K562 (cell line): ENCODE results near the gene STON1. TPM values are rescaled to one million over a fixed set of nuclear protein-coding genes. Genes with fewer than 3 reads are reported as not detected.

ENCODE experiments used
- ATAC-seq: fragments of 200-7000 bp; cut with Tn5 transposase; 3 replicates; pipeline ENCODE4 v1.9.1; 2020; ENCODE audit warnings: moderate library complexity
- BruUV-seq: library from RNA; stranded (reverse); fragments of 400-500 nt; replicated peaks from 2 replicates; lab custom pipeline; 2021; lab: Mats Ljungman, UMichigan
- CTCF ChIA-PET: fragments of 300-600 bp; formaldehyde crosslinking; extraction: SDS; loops from one replicate; lab custom pipeline; 2021; ENCODE audit warnings: low intra/inter-chr PET ratio; lab: Yijun Ruan, JAX
- POLR2A ChIA-PET: fragments of 300-600, 350-650 bp; sonication (Branson Sonifier 250); formaldehyde crosslinking; extraction: SDS; loops from one replicate; lab custom pipeline; 2021; ENCODE audit warnings: antibody characterized with exemption, inconsistent platforms; lab: Yijun Ruan, JAX
- DNase-seq, 4 experiments: peaks; one replicate each; pipeline versions ENCODE4 v3.0.0 to v3.0.0-alpha.2; 2011 to 2018; ENCODE audit warnings: low spot score in 3 of 4, mixed read lengths in 3 of 4; ENCODE audit errors: extremely low read depth in 1 of 4
- FAIRE-seq: peaks from 2 replicates; lab custom pipeline; 2011; peaks lifted over from hg19 to GRCh38; lab: Jason Lieb, UNC
- H2AFZ ChIP-seq: 2 replicates; pipeline ENCODE4 v1.6.0; 2011; ENCODE audit warnings: low read depth, low read length, control low read depth, inconsistent platforms
- H3K27ac ChIP-seq: fragments of 200-600 bp; 3 replicates; pipeline ENCODE4 v1.8.0; 2011; ENCODE audit warnings: low read depth, mild to moderate bottlenecking, control low read depth, inconsistent platforms, low read length, moderate library complexity, mixed read lengths; ENCODE audit errors: extremely low read depth
- H3K27me3 ChIP-seq, 2 experiments: fragments of 300-600 bp in 1 of 2; 2 replicates in 1 of 2; 3 replicates in 1 of 2; pipeline versions ENCODE4 v1.6.0 to v1.8.0; 2011; ENCODE audit warnings: inconsistent platforms in 2 of 2, low read length in 2 of 2, mild to moderate bottlenecking in 1 of 2, mixed read lengths in 1 of 2, moderate library complexity in 1 of 2; ENCODE audit not compliant: control insufficient read depth in 2 of 2, insufficient read depth in 2 of 2
- H3K36me3 ChIP-seq: fragments of 300-600 bp; 3 replicates; pipeline ENCODE4 v1.8.0; 2011; ENCODE audit warnings: mild to moderate bottlenecking, low read length, inconsistent platforms; ENCODE audit not compliant: control insufficient read depth, insufficient read depth
- H3K4me1 ChIP-seq, 2 experiments: fragments of 200-600 bp in 1 of 2; replicated peaks in 1 of 2; 2 replicates in 1 of 2; 3 replicates in 1 of 2; pipeline versions ENCODE4 v1.5.1 to v1.8.0; 2011; ENCODE audit warnings: inconsistent platforms in 2 of 2, low read length in 2 of 2, mild to moderate bottlenecking in 1 of 2, mixed read lengths in 1 of 2, moderate library complexity in 1 of 2; ENCODE audit not compliant: control insufficient read depth in 2 of 2, insufficient read depth in 2 of 2
- H3K4me2 ChIP-seq: 2 replicates; pipeline ENCODE4 v1.6.1; 2011; ENCODE audit warnings: low read length, control low read depth, inconsistent platforms, mixed read lengths; ENCODE audit not compliant: insufficient read depth
- H3K4me3 ChIP-seq: fragments of 200-600 bp; sonication (generic), shearing (Covaris generic); 2 replicates; pipeline ENCODE4 v1.5.1; 2016; ENCODE audit warnings: control low read depth, inconsistent platforms
- H3K79me2 ChIP-seq: fragments of 200-600 bp; 3 replicates; pipeline ENCODE4 v1.8.0; 2011; ENCODE audit warnings: low read length, inconsistent platforms; ENCODE audit not compliant: control insufficient read depth, insufficient read depth
- H3K9ac ChIP-seq, 2 experiments: 2 replicates each; pipeline versions ENCODE4 v1.6.0 to v1.6.1; 2011; ENCODE audit warnings: low read depth in 2 of 2, low read length in 2 of 2, control low read depth in 1 of 2, inconsistent platforms in 1 of 2, mild to moderate bottlenecking in 1 of 2, mixed read lengths in 1 of 2; ENCODE audit not compliant: insufficient read depth in 1 of 2
- H3K9me1 ChIP-seq: one replicate; pipeline ENCODE4 v1.6.0; 2011; ENCODE audit warnings: inconsistent platforms, mild to moderate bottlenecking, low read length, moderate library complexity; ENCODE audit not compliant: control insufficient read depth, insufficient read depth
- H3K9me3 ChIP-seq: replicated peaks from 2 replicates; pipeline ENCODE4 v1.5.1; 2011; ENCODE audit warnings: low read depth, low read length, inconsistent platforms; ENCODE audit not compliant: control insufficient read depth, insufficient read depth
- H4K20me1 ChIP-seq: replicated peaks from 2 replicates; pipeline ENCODE4 v1.6.1; 2011; ENCODE audit warnings: low read length, inconsistent platforms, mixed read lengths; ENCODE audit not compliant: control insufficient read depth, insufficient read depth
- CREM ChIP-seq: IDR thresholded peaks from 2 replicates; pipeline ENCODE4 v1.6.1; 2014; ENCODE audit warnings: antibody characterized with exemption, low read depth
- DIDO1 ChIP-seq: fragments of 450-650 bp; IDR thresholded peaks from 2 replicates; pipeline ENCODE4 v1.6.1; 2016; ENCODE audit warnings: low read depth, missing biosample characterization, missing genetic modification characterization
- ETS2 ChIP-seq: IDR thresholded peaks from 2 replicates; pipeline ENCODE4 v1.6.1; 2016; ENCODE audit warnings: borderline replicate concordance, missing genetic modification characterization, mild to moderate bottlenecking, moderate library complexity, missing compliant biosample characterization; ENCODE audit not compliant: poor library complexity, severe bottlenecking
- HDAC1 ChIP-seq, 2 experiments: fragments of 450-650 bp; IDR thresholded peaks; 2 replicates each; pipeline ENCODE4 v1.6.1; 2016 to 2017; ENCODE audit warnings: inconsistent platforms in 1 of 2, mild to moderate bottlenecking in 1 of 2, moderate library complexity in 1 of 2
- MBD1 ChIP-seq: fragments of 250-450 bp; sonication (Bioruptor Pico); IDR thresholded peaks from 2 replicates; pipeline ENCODE4 v1.8.0; 2022; ENCODE audit warnings: inconsistent platforms
- PYGO2 ChIP-seq: fragments of 450-650 bp; IDR thresholded peaks from 2 replicates; pipeline ENCODE4 v1.6.1; 2016; ENCODE audit warnings: mild to moderate bottlenecking, missing genetic modification characterization, moderate library complexity, missing compliant biosample characterization
- RBM14 ChIP-seq: fragments of 200-400 bp; formaldehyde crosslinking; IDR thresholded peaks from 2 replicates; pipeline ENCODE4 v1.6.1; 2018; ENCODE audit warnings: low read depth, mild to moderate bottlenecking, low read length, moderate library complexity, borderline replicate concordance; ENCODE audit not compliant: insufficient read depth
- SAFB2 ChIP-seq: fragments of 200-400 bp; formaldehyde crosslinking; IDR thresholded peaks from 2 replicates; pipeline ENCODE4 v1.6.1; 2018; ENCODE audit warnings: borderline replicate concordance, low read length, low read depth, moderate library complexity; ENCODE audit not compliant: severe bottlenecking
- ZNF280A ChIP-seq: fragments of 450-650 bp; IDR thresholded peaks from 2 replicates; pipeline ENCODE4 v1.6.1; 2018; ENCODE audit warnings: mild to moderate bottlenecking, low read depth; ENCODE audit not compliant: partially characterized antibody
- ZNF586 ChIP-seq: fragments of 450-650 bp; formaldehyde crosslinking; conservative IDR thresholded peaks from 2 replicates; pipeline ENCODE4 v1.4.0; 2020; ENCODE audit warnings: mild to moderate bottlenecking, moderate library complexity
- ZNF644 ChIP-seq: fragments of 200-800 bp; sonication (Bioruptor generic); IDR thresholded peaks from 2 replicates; pipeline ENCODE4 v1.6.1; 2016; ENCODE audit warnings: low read depth, missing genetic modification characterization, missing compliant biosample characterization
- WGBS: fragments of 100-300 bp; shearing (Covaris generic); methylation state at CpG from one replicate; pipeline ENCODE4 v1.1.6; 2016; ENCODE audit warnings: low coverage, mixed read lengths; ENCODE audit not compliant: insufficient coverage; ENCODE audit errors: missing lambda C conversion rate; 5-methylcytosine and 5-hydroxymethylcytosine counted together
- in situ Hi-C: fragments of 300-500 bp; cut with MboI; formaldehyde crosslinking; loops from 4 replicates; pipeline ENCODE4 v1.15.0; 2018; ENCODE audit warnings: inconsistent platforms, mixed read lengths
- intact Hi-C: fragments of 100-400 bp; cut with micrococcal nuclease; formaldehyde crosslinking; loops from 2 replicates; pipeline ENCODE4 v1.14.2; 2022
- polyA plus RNA-seq, 8 experiments: library from polyadenylated mRNA; depleted of rRNA in 4 of 8; stranded (reverse) in 5 of 8; unstranded in 3 of 8; fragments of >200 nt; fragmentation: Nextera tagmentation in 2 of 8; fragmentation: Illumina TruSeq in 1 of 8; extraction: Ambion mirVana in 2 of 8; extraction: Trizol in 1 of 8; gene quantifications; 2 replicates each; pipeline versions ENCODE4 v1.2.1 to v1.2.3, GENCODE V29; 2011 to 2014; ENCODE audit warnings: inconsistent platforms in 1 of 8, missing spikeins in 1 of 8
- total RNA-seq, 7 experiments: library from RNA; depleted of rRNA in 6 of 7; stranded (reverse); fragments of >200 nt in 6 of 7; fragmentation: Illumina TruSeq in 2 of 7; extraction: Trizol in 2 of 7; gene quantifications; 2 replicates each; pipeline versions ENCODE4 v1.2.1 to v1.2.3, GENCODE V29; 2011 to 2021; ENCODE audit warnings: low replicate concordance in 1 of 7
- TF ChIP-seq, protein P1 (sequence below): fragments of 450-650 bp; IDR thresholded peaks from 2 replicates; pipeline ENCODE4 v1.6.1; 2016; ENCODE audit warnings: antibody characterized with exemption
- TF ChIP-seq, protein P2 (sequence below): fragments of 200-400 bp; formaldehyde crosslinking; IDR thresholded peaks from 2 replicates; pipeline ENCODE4 v1.6.1; 2017; ENCODE audit warnings: mild to moderate bottlenecking, low read depth, low read length, moderate library complexity

The STON1 gene
- total and polyA plus RNA-seq, 9 of the 15 experiments (the other 6 are each of a cell fraction or from before 2014, with no cell fraction given), result 0.07 to 1.2 (median 0.55) TPM

DNA sequence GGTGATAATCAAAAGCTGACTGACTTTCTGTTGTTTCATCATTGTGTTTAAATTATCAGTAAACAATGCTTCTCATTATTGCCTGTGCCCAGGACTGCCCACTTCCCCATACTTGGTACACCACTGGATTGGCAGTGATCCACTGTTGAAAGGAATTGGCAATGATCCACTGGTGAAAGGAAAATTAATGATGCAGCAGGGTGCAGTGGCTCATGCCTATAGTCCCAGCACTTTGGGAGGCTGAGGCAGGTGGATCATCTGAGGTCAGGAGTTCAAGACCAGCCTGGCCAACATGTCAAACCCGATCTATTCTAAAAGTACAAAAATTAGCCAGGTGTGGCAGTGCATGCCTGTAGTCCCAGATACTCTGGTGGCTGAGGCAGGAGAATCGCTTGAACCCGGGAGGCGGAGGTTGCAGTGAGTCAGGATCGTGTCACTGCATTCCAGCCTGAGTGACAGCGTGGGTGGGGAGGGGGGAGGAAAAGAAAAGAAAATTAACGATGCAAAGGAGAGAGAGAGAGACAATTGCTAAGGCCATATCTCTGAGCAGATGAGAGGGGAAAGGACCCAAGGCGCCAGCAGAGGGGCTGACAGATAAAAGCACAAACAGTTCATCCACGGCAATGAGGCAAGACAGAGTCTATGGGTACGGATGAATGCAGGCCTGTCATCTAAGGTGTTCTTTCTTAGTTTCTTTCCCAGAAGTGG, 77.5 kb downstream of the STON1 start:
- intact Hi-C loops, result loop anchor here (10.0 kb wide), 1 partner anchor 217 kb away; no protein-coding TSS in a partner anchor
- Histone ChIP-seq H3K79me2 (no peaks in the 10 kb centered on the region), H4K20me1 (no peaks in the 10 kb centered on the region), H3K9ac (peak overlapping the region in 1 of 2 experiments; percentile 34; a peak in 2 of 4 replicates), H3K27me3 (no peaks in the 10 kb centered on the region), H3K36me3 (no peaks in the 10 kb centered on the region; the same call in 1 of the 3 replicates), H3K9me1 (no peaks in the 10 kb centered on the region), H3K27ac (peak overlapping the region; percentile 49; the same call in 2 of the 3 replicates), H3K9me3 (peaks cover 7% of the 10 kb centered on the region), H3K4me1 (peaks cover 16 to 28% of the 10 kb centered on the region in 2 experiments), H2AFZ (peak overlapping the region; percentile 87), H3K4me3 (no peak overlapping the region), H3K4me2 (peak overlapping the region; percentile 52)
- peak; percentile 69 for ATAC-seq
- in situ Hi-C loops, result loop anchor here (25.0 kb wide), 1 partner anchor 1880 kb away; no protein-coding TSS in a partner anchor
- no TSS peak for BruUV-seq
- DNase-seq, result peak; percentile 16 to 80 (median 31)
- POLR2A ChIA-PET, result no interaction called here
- CTCF ChIA-PET, result no interaction called here
- WGBS, result 5% methylated on average over 10 of the region's 10 CpGs
- peak; percentile 75 for FAIRE-seq
- no peak for TF ChIP-seq PYGO2 (tag)
- TF ChIP-seq MBD1 (CRISPR knock-in tag), result no peak
- TF ChIP-seq RBM14, result no peak
- TF ChIP-seq ZNF280A, result no peak
- TF ChIP-seq HDAC1 (IDR thresholded peaks at IDR 0.05), result peak in 1 of 2 experiments; percentile 50; a peak in 1 of 4 replicates
- TF ChIP-seq, protein P1, sequence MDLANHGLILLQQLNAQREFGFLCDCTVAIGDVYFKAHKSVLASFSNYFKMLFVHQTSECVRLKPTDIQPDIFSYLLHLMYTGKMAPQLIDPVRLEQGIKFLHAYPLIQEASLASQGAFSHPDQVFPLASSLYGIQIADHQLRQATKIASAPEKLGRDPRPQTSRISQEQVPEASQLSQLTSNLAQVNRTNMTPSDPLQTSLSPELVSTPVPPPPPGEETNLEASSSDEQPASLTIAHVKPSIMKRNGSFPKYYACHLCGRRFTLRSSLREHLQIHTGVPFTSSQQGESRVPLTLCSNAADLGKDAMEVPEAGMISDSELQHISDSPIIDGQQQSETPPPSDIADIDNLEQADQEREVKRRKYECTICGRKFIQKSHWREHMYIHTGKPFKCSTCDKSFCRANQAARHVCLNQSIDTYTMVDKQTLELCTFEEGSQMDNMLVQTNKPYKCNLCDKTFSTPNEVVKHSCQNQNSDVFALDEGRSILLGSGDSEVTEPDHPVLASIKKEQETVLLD, result 0 out of 2 replicates have a peak, but pooled peaks have one; percentile 18
- peak; percentile 59; the same call in 1 of the 2 replicates for TF ChIP-seq CREM
- no peak for TF ChIP-seq SAFB2
- TF ChIP-seq ETS2 (tag), result no peak
- TF ChIP-seq, protein P2, sequence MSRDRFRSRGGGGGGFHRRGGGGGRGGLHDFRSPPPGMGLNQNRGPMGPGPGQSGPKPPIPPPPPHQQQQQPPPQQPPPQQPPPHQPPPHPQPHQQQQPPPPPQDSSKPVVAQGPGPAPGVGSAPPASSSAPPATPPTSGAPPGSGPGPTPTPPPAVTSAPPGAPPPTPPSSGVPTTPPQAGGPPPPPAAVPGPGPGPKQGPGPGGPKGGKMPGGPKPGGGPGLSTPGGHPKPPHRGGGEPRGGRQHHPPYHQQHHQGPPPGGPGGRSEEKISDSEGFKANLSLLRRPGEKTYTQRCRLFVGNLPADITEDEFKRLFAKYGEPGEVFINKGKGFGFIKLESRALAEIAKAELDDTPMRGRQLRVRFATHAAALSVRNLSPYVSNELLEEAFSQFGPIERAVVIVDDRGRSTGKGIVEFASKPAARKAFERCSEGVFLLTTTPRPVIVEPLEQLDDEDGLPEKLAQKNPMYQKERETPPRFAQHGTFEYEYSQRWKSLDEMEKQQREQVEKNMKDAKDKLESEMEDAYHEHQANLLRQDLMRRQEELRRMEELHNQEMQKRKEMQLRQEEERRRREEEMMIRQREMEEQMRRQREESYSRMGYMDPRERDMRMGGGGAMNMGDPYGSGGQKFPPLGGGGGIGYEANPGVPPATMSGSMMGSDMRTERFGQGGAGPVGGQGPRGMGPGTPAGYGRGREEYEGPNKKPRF, result no peak
- TF ChIP-seq ZNF586, result no peak
- no peak for TF ChIP-seq DIDO1
- TF ChIP-seq ZNF644 (tag), result no peak
